GM18870 (cell line): Measurements from ENCODE around the gene EXPH5.
A peak's percentile ranks its signal among the peaks of the same experiment; 100 is the strongest.

Experiments
- ATAC-seq: cut with Tn5 transposase; IDR thresholded peaks from one replicate; pipeline ENCODE4 v1.9.1; 2021; ENCODE audit warnings: moderate library complexity; ENCODE audit not compliant: unreplicated experiment

Gene EXPH5

GRCh38 chr11:108474664-108475463 lies 118.7 kb downstream of the EXPH5 start:
- ATAC-seq, result no peak

- no peak for ATAC-seq
Observed at GRCh38 chr11:108472681-108473080, 120.9 kb downstream of the EXPH5 start.

GRCh38 chr11:108468478-108468864 lies 125.1 kb downstream of the EXPH5 start:
- ATAC-seq, result no peak

GRCh38 chr11:108467091-108467823 lies 126.3 kb downstream of the EXPH5 start, which contains the start of gene C11orf65:
TSS of gene C11orf65 (minus strand) at chr11:108467529. CDS start at chr11:108461559, 5,970 bp downstream.
- peak; percentile 97 for ATAC-seq

GRCh38 chr11:108466405-108466804 lies 127.2 kb downstream of the EXPH5 start:
- ATAC-seq, result no peak
